Measurements from ENCODE around the gene ZWILCH.

The ZWILCH gene

DNA sequence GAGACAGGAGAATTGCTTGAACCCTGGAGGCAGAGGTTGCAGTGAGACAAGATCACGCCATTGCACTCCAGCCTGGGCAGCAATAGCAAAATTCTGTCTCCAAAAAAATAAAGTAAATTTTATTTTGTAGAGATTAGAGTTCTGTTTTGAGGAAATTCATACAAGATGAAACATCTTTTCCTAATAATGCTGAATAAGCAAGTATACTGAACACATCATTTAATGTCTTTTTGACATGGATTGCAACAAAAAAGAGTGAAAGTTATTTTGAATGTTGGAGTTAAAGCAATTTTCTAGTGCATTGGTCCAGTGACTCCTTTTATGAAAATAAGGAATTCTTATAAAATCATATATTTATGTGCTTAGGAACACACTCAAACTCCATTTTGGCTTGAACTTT lies 40.1 kb downstream of the ZWILCH start:
- DNase-seq (ENCODE audit: low read depth), result no peak

DNA sequence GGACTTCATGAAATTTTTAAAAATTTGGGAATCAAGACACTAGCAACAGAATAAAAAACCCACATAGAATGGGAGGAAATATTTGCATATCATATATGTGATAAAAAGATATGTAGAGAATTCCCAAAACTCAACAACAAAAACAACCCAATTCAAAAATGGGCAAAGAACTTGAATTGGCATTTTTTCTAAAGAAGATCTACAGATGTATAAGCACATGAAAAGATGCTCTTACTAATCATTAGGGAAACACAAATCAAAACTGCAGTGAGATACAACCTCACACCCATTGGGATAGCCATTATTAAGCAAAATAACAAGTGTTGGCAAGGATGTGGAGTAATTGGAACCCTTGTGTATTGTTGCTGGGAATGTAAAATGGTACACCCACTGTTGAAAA lies 50.6 kb downstream of the ZWILCH start:
- no peak for DNase-seq (ENCODE audit: low read depth)

DNA sequence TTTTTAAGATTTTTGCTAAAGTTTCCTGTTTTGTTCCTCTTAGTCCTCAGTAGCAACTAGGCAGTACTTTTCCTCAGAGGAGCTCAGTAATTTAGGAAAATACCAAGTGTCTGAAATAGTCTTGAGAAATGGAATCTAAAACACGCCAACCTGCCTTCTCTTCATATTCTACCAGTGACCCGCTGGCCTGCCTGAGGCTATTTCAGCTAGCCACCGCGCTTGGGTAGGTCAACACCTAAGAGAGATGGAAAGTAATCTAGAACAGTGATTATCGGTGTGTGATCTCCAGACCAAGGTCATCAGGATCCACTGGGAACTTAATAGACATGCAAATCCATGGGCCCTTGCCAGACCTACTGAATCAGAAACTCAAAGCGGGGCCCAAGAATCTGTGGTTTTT lies 53.1 kb downstream of the ZWILCH start:
- no peak for DNase-seq (ENCODE audit: low read depth)

DNA sequence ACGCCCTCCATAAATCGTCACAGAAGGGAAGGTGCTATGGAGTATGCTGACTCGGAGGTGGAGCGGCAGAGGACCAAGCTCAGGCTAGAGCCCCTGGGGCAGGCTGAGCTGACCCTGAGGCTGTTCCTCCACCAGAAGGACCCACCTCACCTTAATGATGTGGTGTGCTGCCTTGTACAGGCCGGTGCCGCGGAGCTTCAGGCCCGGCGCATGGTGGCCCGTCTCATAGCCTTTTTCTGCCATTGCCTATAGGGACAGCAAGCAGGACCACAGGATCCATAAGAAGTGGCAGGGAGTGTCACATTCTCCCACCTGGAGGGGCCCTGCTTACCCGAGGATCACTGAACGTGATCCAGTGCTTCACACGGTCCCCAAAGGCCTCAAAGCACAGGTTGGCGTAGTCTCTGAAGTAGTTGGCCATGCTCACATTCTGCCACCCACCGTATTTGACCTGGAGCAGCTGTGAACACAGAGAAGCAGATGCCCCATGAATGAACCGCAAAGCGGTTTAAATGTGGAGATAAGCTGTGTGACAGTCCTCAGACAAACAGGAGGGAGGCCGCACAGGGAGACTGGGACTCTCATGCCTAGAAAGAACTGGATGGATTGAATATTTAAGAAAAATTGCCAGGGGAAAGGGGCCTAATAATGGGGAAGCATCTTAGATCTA lies 55.9 kb downstream of the ZWILCH start:
- DNase-seq (ENCODE audit: low read depth), result no peak

DNA sequence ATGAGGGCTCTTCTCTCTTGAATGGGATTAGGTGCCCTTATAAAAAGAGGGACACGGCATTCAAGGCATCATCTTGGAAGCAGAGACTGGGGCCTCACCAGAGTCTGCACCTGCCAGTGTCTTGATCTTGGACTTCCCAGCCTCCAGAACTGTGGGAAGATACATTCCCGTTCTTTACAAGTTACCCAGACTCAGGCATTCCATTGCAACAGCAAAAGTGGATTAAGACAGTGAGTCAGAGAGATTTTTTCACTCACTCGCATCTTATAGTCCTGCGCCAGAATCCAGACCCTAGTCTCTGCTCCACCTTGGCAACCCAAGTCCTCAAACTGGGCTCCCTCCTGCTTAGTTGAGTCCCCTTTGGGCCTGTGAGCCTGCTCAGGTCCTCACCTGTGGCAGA lies 58.0 kb downstream of the ZWILCH start:
- no peak for DNase-seq (ENCODE audit: low read depth)

DNA sequence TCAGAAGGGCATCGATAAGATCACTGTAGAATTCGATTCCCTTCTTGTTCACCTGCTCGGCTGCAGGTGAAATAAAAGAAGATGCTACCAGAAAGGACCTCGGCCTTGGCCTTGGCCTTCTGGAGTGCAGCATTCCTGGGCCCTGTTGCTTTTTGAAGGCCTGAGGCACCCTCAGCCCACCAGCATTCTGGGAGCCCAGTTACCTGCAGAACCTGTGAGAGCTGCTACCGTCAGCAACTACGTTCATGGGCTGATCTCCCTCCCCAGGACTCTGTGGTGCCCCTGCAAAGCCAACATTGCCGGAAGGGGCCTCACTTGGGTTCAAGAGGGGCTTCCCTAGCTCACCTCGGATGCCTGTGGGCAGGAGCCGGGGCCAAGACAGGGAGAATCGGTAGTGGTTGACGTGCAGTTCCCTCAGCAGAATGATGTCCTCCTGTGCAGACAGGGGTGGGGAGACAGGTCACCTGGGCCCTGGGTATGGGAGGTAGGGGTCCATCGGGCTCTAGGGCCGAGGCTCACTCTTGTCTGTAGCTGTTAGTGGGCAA lies 58.5 kb downstream of the ZWILCH start:
- no peak for DNase-seq (ENCODE audit: low read depth)

DNA sequence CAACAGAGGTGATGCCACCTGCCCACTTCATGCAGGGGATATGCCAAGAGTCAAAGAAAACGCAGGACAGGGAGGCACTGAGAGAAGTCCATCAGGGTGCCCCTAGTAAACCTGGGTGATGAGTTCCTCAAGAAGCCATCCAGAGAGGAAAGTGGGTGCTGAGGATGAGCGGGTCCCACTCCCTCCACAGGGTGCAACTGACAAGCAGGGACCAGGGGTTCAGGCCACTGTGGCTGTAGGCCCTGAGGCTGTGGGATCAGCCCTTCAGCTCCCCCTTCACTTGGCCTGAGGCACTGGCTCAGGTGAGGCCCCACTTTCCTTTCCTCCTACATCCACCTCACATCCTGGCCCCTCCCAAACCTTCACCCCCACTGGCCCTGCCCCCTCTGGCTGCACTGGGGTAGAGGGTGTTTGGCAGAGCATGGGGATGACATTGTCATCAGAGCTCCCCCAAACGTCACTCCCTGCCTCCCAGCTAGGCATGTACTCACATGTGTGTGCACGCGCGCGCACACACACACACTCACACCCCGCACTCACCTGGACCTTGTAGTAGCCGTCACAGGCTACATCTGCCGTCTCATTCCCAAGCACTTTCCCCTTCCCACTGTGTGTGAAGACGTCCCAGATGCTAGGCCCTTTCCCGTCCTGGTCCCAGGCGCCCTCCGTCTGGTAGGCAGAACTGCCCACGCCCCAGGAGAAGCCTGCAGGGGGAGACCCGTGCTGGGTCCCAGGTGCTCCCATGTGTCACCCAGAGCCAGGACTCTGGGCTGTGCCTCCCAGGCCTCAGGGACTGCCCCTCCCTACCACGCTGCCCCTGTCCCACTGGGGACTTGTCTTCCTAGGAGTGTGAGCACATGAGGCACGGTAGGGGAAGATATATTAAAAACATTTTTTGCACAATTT lies 59.3 kb downstream of the ZWILCH start:
- DNase-seq (ENCODE audit: low read depth), result no peak

DNA sequence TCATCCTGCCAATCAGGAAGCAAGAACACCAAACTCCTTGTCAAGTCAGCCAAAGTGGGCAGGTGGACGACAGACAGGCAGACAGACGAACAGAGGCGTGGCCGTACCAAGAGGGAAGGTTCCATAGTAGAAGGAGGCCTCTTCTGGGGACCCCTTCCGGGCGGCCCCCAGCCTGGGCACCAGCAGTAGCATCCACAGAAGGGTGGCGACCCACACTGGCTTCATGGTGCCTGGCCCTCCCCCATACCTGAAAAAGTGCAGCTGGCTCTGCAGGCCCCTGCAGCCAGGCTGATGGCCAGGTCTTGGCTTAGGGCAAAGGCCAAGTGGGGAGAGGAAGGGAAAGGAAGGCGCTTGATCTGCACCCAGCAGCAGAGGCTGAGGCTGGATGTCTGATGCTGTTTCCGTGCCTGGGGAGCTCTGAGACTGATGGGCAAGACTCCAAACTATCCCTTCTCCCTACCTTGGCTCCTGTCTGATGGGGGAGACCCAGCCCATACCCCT lies 60.1 kb downstream of the ZWILCH start:
- no peak for DNase-seq (ENCODE audit: low read depth)

DNA sequence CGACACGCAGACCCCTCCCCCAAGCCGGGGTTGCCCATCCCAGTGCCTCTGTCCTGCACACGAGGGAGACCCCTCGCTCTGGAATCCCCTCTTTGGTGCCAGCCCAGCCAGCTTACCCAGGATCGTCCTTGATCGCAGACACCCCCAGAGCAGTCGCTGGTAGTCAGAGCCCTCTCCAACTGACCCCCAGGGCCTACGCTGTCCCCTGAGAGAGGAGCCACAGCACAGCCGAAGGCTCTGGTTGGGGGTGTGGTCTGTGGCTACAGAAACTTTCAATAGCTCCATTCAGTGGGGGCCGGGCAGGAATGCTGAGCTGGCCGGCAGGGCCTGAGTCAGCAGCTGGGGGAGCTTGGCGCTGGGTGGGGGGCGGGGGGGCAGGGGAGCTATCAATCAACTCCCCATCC lies 60.6 kb downstream of the ZWILCH start, which contains the start of gene LCTL:
Gene LCTL, minus strand, starts transcription at position 258 of the 404 bp plus-strand sequence. CDS start 633 bp downstream, outside the sequence.
- DNase-seq (ENCODE audit: low read depth), result no peak

DNA sequence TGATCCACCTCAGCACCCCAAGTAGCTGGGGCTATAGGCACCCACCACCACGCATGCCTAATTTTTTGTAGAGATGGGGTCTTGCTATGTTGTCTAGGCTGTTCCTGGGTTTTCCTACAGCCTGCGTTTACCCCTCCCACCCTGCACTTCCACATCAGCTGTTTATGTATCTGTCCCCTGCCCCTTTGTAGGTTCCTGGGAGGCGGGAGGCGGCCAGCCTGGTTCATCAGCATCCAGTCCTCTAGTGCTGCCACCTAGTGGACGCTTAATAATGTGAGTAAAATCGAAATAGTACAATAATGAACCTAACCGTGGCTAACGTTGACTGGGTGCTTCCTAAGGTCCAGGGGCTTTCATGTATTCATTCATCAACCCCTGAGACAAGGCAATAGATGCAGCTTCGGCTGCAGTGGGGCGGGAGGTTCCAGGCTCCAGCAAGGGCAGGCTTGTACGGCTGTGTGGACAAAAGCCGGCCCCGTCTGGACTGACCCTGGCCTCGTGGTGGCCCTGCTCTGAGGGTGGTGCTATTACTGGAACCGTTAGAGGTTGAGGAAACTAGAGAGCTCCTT lies 61.9 kb downstream of the ZWILCH start:
- DNase-seq (ENCODE audit: low read depth), result no peak

DNA sequence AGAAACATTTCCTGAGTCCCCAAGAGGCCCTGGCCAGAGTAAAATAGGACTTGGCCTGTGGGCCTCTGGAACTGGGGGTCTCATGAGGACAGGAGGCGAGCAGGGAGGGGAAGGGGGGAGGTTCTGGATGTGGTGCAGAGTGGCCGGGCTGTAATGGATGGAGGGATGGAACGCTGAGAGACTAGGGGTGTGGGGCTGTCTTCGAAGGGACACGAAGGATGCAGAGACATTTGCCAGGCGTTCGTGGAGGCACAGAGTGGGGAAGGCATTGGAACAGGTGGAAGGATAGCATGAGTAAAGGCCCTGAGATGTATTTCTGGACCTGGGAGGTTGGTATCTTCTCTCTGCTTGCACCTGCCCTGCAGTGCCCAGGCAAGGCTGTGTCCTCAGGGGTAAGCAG lies 62.8 kb downstream of the ZWILCH start:
- no peak for DNase-seq (ENCODE audit: low read depth)

DNA sequence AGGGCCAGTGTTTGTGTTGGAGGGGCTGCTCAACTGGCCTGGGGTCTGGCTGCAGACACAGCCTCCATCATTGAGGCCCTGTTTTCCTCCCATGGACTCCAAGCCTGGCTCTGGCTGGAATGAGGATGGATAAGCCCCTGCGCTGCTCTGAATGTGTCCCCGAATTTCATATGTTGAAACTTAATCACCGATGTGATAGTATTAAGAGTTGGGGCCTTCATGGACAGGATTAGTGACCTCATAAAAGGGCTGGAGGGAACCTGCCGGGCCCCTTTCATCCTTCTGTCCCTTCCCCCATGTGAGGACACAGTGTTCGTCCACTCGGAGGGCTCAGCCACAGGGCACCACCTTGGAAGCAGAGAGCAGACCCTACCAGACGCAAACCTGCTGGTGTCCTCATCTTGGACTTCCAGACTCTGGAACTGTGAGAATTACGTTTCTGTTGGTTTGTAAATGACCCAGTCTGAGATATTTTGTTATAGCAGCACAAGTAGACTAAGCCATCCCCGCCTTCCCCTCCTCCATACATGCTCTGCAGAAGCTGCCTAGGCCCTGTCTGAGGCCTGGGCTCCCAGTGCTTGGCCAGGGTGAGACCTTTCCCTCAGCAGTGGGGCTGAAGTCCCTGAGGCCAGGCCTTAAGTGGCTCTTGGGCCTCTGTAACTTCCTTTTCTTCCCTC lies 64.5 kb downstream of the ZWILCH start:
- no peak for DNase-seq (ENCODE audit: low read depth)

DNA sequence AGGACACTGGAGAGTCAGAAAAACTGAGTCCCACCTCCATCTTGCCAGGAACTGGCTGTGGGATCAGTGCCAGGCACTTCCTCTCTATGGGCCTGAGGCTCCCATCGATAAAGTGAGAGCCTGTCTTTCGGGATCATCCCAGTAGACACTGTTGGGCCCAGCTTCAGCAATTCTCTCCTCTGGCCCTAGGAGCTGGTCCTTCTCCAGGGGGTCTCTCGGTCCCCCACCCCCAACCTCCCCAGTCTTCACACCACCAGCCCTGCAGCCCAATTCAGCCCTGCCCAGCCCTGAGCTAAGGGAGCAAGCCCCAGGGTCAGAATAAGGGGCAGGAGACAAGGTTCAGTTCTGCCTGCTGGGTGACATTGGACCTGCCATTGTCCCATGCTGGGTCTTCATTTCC lies 65.2 kb downstream of the ZWILCH start:
- DNase-seq (ENCODE audit: low read depth), result no peak

DNA sequence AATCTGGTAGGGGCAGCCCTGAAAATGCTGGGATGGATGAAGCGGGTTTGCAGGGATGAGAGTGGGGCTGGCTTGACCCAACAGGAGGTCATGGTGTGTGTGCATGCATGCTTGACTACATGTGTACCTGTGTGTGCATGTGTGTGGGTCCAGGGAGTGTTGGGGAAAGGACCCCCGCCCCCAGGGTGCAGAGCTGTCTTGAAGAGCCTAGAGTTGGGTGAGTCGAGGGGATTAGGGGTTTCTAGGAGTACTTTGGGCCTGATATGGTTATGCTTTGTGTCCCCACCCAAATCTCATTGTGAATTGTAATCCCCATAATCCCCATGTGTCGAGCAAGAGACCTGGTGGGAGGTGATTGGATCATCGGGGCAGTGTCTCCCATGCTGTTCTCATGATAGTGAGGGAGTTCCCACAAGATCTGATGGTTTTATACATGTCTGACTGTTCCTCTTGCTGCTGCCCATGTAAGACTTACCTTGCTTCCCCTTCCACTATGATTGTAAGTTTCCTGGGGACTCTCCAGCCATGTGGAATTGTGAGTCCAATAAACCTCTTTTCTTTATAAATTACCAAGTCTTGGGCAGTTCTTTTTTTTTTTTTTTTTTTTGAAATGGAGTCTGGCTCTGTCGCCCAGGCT lies 65.8 kb downstream of the ZWILCH start:
- DNase-seq (ENCODE audit: low read depth), result no peak

DNA sequence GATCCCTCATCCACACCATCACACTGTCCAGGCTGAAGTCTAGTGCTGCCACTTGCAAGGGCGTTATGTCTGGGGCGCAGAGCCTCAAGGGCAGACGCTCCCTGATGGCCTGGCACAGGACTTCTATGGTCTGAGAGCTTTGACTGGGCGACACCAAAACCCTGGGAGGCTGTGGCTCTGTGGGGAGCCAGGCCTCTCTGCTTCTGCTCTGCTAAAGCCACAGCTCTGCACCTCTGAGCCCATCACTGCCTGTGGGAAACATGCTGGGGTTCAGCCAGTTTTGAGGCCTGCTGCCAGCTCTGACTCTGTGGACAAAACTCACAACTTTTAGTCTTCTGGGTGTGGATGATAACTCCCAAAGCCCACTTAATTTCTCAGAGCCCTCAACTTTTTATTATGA lies 67.0 kb downstream of the ZWILCH start:
- DNase-seq (ENCODE audit: low read depth), result no peak

DNA sequence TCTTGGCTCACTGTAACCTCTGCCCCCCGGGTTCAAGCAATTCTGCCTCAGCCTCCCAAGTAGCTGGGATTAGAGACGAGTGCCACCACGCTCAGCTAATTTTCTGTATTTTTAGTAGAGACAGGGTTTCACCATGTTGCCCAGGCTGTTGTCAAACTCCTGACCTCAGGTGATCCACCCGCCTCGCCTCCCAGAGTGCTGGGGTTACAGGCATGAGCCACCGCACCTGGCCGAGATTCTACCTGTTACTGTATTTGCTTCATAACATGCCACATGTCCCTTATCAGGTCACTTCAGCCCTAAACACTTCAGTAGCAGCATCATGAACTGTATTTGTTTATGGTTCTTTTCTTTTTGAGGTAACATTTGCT lies 68.2 kb downstream of the ZWILCH start:
- no peak for DNase-seq (ENCODE audit: low read depth)

DNA sequence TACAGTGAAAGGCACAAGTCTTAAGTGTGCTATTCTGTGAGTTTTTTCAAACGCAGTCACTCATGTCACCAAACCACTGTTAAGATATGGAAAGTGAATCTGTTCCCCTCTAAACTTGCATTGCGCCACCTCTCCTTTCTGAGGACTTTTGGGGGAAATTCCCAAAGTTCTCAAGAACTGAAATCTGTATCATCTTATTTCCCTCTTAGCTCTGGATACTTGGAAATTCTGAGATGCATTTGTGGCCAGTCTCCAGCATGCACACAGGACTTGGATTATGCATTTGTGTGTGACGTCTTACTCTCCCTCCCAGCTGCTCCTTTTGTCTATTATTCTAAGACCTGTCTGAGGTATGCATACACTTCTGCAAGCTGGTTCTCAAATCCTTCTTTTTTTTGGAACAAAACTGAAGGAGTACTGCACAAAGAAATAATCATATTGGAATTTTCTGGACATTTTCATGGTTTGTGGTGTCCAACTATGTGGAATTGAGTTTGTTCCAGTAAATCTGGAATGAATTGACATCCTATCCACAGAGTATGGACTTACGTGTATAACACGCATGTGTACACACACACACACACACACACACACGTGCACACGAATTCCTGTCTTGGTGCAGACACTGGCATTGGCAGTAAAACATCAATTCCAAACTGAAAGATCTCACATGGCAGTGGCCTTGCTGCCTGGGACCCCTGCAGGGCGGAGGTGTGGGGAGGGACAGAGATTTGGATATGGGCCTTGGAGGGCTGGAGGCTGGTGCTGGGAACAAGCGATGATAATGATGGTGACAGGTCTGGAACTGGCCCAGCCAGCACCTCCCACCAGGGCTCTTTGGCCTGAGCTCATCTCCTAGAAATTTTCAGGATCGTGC lies 68.8 kb downstream of the ZWILCH start:
- DNase-seq (ENCODE audit: low read depth), result no peak

DNA sequence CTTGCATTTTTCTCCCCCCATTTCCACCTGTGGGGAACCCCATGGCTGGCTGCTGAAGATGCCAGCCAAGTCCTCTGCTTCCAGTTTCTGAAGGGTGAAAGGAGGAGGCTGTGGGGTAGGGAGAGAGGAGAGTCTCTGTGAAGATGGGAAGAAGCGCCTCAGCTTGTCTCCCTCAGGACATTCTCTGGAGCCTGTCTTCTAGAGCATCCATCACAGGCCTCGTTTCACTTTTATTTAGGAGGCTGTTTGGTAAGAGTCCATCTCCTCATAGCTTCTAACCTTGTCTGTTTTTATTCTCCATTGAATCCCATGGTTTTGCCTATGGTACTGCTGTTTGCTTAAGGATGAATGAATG lies 69.4 kb downstream of the ZWILCH start:
- no peak for DNase-seq (ENCODE audit: low read depth)

DNA sequence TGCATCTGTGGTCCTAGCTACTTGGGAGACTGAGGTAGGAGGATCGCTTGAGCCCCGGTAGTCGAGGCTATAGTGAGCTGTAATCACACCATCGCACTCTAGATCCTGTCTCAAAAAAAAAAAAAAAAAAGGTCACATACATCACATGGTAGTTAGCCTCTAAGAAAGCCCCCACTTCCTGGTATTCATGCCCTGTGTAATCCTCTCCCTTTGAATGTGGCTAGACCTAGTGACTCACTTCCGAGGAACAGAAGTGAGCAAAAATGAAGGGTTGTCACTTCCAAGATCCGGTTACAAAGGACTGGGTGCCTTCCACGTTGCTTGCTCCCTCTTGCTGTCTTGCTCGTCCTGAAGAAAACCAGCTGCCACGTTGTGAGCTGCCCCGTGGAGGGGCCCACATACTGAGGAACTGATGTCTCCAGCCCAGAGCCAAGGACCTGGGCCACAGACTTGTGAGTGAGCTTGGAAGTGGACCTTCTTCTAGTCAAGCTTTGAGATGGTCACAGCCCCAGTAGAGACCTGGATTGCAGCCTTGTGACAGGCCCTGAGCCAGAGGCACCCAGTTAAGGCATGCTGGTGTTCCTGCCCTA lies 73.3 kb downstream of the ZWILCH start:
- DNase-seq (ENCODE audit: low read depth), result no peak

DNA sequence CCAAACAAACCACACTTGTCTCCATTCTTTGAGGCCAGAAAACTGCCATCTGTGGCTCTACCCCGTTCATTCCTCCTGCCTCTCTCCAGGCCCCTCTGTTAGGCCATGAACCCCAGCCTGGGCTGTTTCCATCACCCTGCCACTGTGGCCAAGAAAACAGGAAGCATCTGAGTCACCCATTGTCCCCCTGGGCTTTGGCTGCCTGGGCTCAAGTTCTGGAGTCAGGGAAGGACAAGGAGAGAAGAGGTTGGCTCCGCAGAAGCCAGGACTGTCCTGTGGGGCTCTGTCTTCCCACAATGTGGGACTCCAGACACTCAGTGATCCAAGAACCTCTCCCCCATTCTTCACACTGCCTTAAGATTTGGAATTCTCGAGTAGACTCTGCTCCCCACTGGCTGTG lies 75.5 kb downstream of the ZWILCH start:
- no peak for DNase-seq (ENCODE audit: low read depth)
